Endothelial cell of umbilical vein (primary cell): ENCODE data around the gene SMAD6.

Experiments
- EZH2 ChIP-seq: IDR thresholded peaks from 2 replicates; pipeline ENCODE4 v1.6.1; 2012; ENCODE audit warnings: borderline replicate concordance, low read depth, mild to moderate bottlenecking, moderate library complexity, low read length, inconsistent platforms; ENCODE audit not compliant: severe bottlenecking
- FOS ChIP-seq: IDR thresholded peaks from 2 replicates; pipeline ENCODE4 v1.6.1; 2011; ENCODE audit warnings: mild to moderate bottlenecking, low read length, moderate library complexity, borderline replicate concordance; ENCODE audit not compliant: insufficient read depth
- POLR2A ChIP-seq: IDR thresholded peaks from 2 replicates; pipeline ENCODE4 v1.6.1; 2012; ENCODE audit warnings: low read depth, mild to moderate bottlenecking, control low read depth, low read length
- TF ChIP-seq, protein P1 (sequence below), 2 donors: IDR thresholded peaks; 1 replicate in 1 of 2; 2 replicates in 1 of 2; pipeline ENCODE4 v1.5.1; 2011; ENCODE audit warnings: low read length in 2 of 2, mild to moderate bottlenecking in 2 of 2, moderate library complexity in 2 of 2, control low read depth in 1 of 2, inconsistent platforms in 1 of 2, low read depth in 1 of 2; ENCODE audit not compliant: insufficient read depth in 1 of 2; ENCODE audit errors: extremely low read depth in 1 of 2

DNA sequence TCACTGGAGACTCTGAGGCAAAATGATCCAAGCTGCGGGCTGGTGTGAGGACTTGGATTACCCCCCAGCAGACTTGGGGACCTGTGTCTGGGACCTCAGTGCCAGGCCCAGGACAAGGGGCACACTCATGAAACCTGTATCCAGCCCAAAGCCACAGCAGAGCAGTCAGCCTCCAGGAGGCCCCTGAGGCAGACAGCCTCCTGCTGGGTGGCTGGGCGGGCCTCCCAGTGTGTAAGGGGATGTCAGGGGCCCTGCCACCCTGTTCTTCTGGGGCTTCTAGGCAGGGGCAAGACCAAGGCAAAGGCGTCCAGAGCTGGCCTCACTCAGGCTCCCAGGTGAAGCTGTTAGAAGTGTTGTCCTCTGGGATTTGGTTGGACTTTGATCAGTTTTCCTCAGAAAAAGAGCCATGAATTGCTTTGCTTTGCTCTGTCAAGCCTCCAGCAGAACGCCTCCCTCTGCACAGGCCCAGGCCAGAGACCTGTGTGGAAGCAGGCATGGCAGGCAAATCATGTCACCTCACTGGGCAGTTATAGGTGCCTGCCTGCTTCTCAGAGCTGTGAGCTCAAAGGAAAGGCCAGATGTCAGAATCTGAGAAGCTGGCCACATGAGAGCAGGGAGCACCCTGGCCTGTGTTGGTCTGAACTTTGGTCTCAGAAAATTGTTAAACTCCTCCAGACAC is 77.4 kb downstream of the SMAD6 start:
- no peak for TF ChIP-seq POLR2A
- TF ChIP-seq, protein P1, sequence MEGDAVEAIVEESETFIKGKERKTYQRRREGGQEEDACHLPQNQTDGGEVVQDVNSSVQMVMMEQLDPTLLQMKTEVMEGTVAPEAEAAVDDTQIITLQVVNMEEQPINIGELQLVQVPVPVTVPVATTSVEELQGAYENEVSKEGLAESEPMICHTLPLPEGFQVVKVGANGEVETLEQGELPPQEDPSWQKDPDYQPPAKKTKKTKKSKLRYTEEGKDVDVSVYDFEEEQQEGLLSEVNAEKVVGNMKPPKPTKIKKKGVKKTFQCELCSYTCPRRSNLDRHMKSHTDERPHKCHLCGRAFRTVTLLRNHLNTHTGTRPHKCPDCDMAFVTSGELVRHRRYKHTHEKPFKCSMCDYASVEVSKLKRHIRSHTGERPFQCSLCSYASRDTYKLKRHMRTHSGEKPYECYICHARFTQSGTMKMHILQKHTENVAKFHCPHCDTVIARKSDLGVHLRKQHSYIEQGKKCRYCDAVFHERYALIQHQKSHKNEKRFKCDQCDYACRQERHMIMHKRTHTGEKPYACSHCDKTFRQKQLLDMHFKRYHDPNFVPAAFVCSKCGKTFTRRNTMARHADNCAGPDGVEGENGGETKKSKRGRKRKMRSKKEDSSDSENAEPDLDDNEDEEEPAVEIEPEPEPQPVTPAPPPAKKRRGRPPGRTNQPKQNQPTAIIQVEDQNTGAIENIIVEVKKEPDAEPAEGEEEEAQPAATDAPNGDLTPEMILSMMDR (IDR thresholded peaks at IDR 0.05; ENCODE audit: extremely low read depth in 1 of 2, insufficient read depth in 1 of 2, low read depth in 1 of 2, low read length in 2 of 2), result no peak
- no peak for TF ChIP-seq FOS
- TF ChIP-seq EZH2, result no peak
